ENCODE data around the gene HBA2. TPM values are rescaled to one million over a fixed set of nuclear protein-coding genes. Genes with fewer than 3 reads are reported as not detected.
"Not testable (repeated sequence)": the region's sequence is repeated elsewhere in the genome, so short reads cannot be mapped to it uniquely, and the experiment has no call there.

Gene HBA2
- total RNA-seq, 1 donor from 2014 or later, result 0.32 TPM

DNA sequence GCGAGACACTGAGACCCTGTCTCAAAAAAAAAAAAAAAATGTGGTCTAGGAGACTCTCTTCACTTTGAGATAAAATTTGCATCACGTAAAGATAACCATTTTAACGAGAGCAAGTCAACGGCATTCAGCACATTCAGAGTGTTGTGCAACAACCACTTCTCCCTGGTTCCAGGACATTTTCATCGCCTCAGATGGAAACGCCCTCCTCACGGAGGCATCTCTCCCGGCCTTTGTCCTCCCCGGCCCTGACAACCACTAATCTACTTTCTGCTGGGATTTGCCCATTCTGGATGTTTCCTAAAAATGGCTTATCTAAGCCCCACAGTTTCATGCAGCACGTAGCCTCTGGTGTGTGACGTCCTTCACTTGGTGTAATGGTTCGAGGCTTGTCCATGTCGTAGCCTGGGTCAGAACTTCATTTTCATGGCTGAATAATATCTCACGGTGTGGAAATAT is 27.9 kb upstream of the HBA2 start:
- Mint-ChIP-seq H3K9me3 (no peaks in the 10 kb centered on the region), H3K27ac (no peak overlapping the region), H3K4me3 (ENCODE audit: low read depth) (no peak overlapping the region), H3K36me3 (ENCODE audit: low read depth) (no peaks in the 10 kb centered on the region), H3K27me3 (ENCODE audit: low read depth) (peaks cover 11% of the 10 kb centered on the region), H3K4me1 (ENCODE audit: low read depth) (no peaks in the 10 kb centered on the region)
- DNase-seq (ENCODE audit: low spot score), result no peak
- intact Hi-C loops (cut with micrococcal nuclease), result no loop called here

DNA sequence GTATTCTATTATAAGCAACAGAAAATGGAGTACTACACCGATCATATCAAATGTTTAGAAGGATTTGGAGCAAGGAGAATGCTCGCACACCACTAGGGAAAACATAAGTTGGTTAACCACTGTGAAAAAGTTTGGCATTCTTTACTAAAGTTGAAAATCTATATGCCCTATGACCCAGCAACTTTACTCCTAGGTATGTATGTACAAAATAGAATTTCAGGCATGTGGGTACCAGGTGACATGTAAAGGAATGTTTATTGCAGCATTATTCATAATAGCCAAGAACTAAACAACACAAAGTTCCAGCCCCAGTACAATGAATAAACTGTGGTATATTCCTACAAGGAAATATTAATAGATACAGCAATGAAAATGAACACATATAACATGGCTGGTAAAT is 26.0 kb upstream of the HBA2 start:
- H3K27ac Mint-ChIP-seq, result no peak overlapping the region
- intact Hi-C loops (cut with micrococcal nuclease), result no loop called here
- H3K36me3 Mint-ChIP-seq (ENCODE audit: low read depth), result no peaks in the 10 kb centered on the region
- H3K27me3 Mint-ChIP-seq (ENCODE audit: low read depth), result peaks cover 20% of the 10 kb centered on the region
- H3K4me3 Mint-ChIP-seq (ENCODE audit: low read depth), result no peak overlapping the region
- H3K4me1 Mint-ChIP-seq (ENCODE audit: low read depth), result no peaks in the 10 kb centered on the region
- DNase-seq (ENCODE audit: low spot score), result no peak
- no peaks in the 10 kb centered on the region for H3K9me3 Mint-ChIP-seq

DNA sequence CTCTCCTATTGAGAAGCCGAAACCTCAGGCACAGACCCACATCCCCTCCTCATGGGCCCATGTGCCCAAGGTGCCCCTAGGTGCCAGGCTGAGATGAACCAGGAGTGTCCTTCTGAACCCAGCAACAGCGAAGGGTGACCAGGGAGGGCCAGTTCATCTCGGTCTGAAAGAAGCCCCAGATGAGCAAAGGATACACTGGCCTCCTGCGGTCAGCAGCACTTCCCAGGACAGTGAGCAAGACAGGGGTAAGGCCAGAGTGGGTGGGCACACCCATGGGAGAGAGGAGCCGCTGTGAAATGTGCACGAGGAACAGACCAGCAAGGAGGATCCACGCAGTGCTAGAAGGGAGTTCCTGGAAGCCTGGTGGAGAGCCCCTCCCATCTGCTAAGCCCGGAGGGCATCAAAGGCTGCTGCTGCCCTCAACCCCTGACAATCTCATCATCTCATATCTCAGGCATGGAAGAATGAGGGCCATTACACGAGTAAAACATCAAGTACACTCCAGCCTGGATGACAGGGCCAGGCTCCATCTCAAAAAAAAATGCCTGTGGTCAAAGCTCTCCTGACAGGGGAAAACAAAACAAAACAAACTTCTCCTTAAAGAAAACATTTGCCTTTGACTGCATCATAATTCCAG is 23.5 kb upstream of the HBA2 start:
- intact Hi-C loops (cut with micrococcal nuclease), result no loop called here
- Mint-ChIP-seq H3K36me3 (ENCODE audit: low read depth) (no peaks in the 10 kb centered on the region), H3K4me1 (ENCODE audit: low read depth) (no peaks in the 10 kb centered on the region)

GRCh38 chr16:152141-153128 is 20.2 kb upstream of the HBA2 start, which contains the start of gene HBZ:
Gene HBZ, plus strand, starts transcription at chr16:152644. Its CDS starts 266 bp downstream, at chr16:152910.
- peaks cover 37% of the 10 kb centered on the region for H3K27me3 Mint-ChIP-seq (ENCODE audit: low read depth)
- H3K4me1 Mint-ChIP-seq (ENCODE audit: low read depth), result peaks cover 5% of the 10 kb centered on the region
- no peaks in the 10 kb centered on the region for H3K36me3 Mint-ChIP-seq (ENCODE audit: low read depth)
- no peak for DNase-seq (ENCODE audit: low spot score)
- no peak within 1 kb of the TSS for H3K4me3 Mint-ChIP-seq (ENCODE audit: low read depth)
- H3K9me3 Mint-ChIP-seq, result no peaks in the 10 kb centered on the region
- intact Hi-C loops (cut with micrococcal nuclease), result no loop called here
- no peak within 1 kb of the TSS for H3K27ac Mint-ChIP-seq

More for the DNA sequence above, 23.5 kb upstream of the HBA2 start:
- no peaks in the 10 kb centered on the region for H3K9me3 Mint-ChIP-seq
- H3K27ac Mint-ChIP-seq, result no peak overlapping the region
- no peak overlapping the region for H3K4me3 Mint-ChIP-seq (ENCODE audit: low read depth)
- DNase-seq (ENCODE audit: low spot score), result no peak
- H3K27me3 Mint-ChIP-seq (ENCODE audit: low read depth), result peaks cover 24% of the 10 kb centered on the region

DNA sequence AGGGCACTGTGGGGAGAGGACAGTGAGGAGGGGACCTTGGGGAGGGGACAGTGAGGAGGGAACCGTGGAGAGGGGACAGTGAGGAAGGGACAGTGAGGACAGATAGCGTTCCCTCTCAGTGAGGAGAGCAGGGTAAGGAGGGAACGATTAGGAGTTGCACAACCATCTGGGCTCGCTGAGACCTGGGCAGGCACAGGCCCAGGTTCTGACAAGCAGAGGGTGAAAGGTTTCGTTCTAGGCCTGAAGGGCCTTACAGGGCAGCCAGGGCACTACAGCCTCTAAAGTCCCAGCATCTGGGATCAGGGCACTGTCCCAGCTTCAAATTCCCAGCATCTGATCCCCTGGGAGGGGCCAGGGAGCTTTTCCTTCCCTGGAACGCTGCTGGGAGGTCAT is 19.6 kb upstream of the HBA2 start:
- H3K4me3 Mint-ChIP-seq (ENCODE audit: low read depth); intact Hi-C loops (cut with micrococcal nuclease): not testable (repeated sequence)
- peaks cover 40% of the 10 kb centered on the region for H3K27me3 Mint-ChIP-seq (ENCODE audit: low read depth)

DNA sequence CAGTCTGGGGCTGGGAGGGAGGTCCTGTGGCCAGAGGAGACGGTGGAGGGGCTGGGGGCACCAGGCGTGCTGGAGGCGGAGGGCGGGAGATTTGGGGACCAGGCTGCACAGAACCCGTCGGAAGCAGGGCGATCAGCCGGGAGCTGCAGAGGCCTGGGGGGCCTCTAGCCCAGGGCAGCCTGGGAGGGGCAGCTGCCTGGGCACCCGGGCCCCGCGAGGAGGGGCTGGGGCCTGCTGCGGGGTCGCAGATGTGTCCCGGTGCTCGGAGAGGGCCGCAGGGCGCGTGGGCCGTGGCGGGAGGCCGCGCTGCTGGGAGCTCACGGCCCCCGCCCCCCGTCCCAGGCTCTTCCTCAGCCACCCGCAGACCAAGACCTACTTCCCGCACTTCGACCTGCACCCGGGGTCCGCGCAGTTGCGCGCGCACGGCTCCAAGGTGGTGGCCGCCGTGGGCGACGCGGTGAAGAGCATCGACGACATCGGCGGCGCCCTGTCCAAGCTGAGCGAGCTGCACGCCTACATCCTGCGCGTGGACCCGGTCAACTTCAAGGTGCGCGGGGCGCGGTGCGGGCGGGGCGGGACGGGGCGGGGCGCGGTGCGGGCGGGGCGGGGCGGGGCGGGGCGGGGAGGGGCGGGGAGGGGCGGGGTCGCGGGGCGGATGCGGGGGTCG is 19.0 kb upstream of the HBA2 start:
- intact Hi-C loops (cut with micrococcal nuclease); H3K4me1 Mint-ChIP-seq (ENCODE audit: low read depth); H3K9me3 Mint-ChIP-seq; H3K4me3 Mint-ChIP-seq (ENCODE audit: low read depth); H3K36me3 Mint-ChIP-seq (ENCODE audit: low read depth); DNase-seq (ENCODE audit: low spot score); H3K27ac Mint-ChIP-seq: not testable (repeated sequence)
- H3K27me3 Mint-ChIP-seq (ENCODE audit: low read depth), result peaks cover 43% of the 10 kb centered on the region

More for the DNA sequence above, 19.6 kb upstream of the HBA2 start:
- H3K4me1 Mint-ChIP-seq (ENCODE audit: low read depth); H3K27ac Mint-ChIP-seq; H3K36me3 Mint-ChIP-seq (ENCODE audit: low read depth); H3K9me3 Mint-ChIP-seq; DNase-seq (ENCODE audit: low spot score): not testable (repeated sequence)

DNA sequence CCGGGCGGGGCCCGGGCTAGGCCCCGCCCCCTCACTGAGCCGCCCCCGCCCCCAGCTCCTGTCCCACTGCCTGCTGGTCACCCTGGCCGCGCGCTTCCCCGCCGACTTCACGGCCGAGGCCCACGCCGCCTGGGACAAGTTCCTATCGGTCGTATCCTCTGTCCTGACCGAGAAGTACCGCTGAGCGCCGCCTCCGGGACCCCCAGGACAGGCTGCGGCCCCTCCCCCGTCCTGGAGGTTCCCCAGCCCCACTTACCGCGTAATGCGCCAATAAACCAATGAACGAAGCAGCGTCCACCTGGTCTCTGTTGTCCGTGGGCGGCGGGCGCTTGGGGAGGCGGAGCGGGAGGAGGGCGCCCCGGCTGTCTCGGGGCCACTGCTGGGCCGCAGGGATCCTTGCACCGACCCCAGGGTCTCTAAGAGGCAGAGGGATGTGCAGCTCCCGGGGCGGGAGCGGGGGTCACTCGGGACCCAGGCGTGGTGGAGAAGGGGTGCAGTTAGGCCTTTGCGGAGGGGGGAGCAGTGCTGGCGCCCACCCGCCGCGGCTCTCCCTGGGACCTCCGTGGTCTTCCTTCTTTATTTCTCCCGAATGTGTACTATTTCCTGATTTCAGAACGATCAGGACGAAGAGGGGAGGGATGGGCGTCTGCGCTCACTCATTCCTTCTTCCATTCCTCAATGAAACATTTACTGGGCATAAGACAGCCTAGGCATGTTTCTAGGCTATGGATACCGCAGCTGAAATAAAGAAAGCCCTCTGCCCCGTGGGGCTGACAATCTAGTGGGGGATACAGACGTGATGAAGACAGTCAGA is 18.3 kb upstream of the HBA2 start:
- H3K4me1 Mint-ChIP-seq (ENCODE audit: low read depth), result peaks cover 5% of the 10 kb centered on the region

GRCh38 chr16:155031-155398 is 17.7 kb upstream of the HBA2 start:
- H3K9me3 Mint-ChIP-seq, result no peaks in the 10 kb centered on the region
- H3K27me3 Mint-ChIP-seq (ENCODE audit: low read depth), result peaks cover 39% of the 10 kb centered on the region
- DNase-seq (ENCODE audit: low spot score), result no peak
- intact Hi-C loops (cut with micrococcal nuclease), result no loop called here
- no peaks in the 10 kb centered on the region for H3K36me3 Mint-ChIP-seq (ENCODE audit: low read depth)
- peaks cover 5% of the 10 kb centered on the region for H3K4me1 Mint-ChIP-seq (ENCODE audit: low read depth)
- H3K27ac Mint-ChIP-seq, result no peak overlapping the region
- H3K4me3 Mint-ChIP-seq (ENCODE audit: low read depth), result peak overlapping the region; percentile 66

More for the DNA sequence above, 18.3 kb upstream of the HBA2 start:
- H3K9me3 Mint-ChIP-seq, result no peaks in the 10 kb centered on the region
- H3K36me3 Mint-ChIP-seq (ENCODE audit: low read depth), result no peaks in the 10 kb centered on the region
- H3K4me3 Mint-ChIP-seq (ENCODE audit: low read depth), result peak overlapping the region; percentile 66
- H3K27me3 Mint-ChIP-seq (ENCODE audit: low read depth), result peaks cover 41% of the 10 kb centered on the region
- H3K27ac Mint-ChIP-seq, result no peak overlapping the region
- no peak for DNase-seq (ENCODE audit: low spot score)
- intact Hi-C loops (cut with micrococcal nuclease), result no loop called here

DNA sequence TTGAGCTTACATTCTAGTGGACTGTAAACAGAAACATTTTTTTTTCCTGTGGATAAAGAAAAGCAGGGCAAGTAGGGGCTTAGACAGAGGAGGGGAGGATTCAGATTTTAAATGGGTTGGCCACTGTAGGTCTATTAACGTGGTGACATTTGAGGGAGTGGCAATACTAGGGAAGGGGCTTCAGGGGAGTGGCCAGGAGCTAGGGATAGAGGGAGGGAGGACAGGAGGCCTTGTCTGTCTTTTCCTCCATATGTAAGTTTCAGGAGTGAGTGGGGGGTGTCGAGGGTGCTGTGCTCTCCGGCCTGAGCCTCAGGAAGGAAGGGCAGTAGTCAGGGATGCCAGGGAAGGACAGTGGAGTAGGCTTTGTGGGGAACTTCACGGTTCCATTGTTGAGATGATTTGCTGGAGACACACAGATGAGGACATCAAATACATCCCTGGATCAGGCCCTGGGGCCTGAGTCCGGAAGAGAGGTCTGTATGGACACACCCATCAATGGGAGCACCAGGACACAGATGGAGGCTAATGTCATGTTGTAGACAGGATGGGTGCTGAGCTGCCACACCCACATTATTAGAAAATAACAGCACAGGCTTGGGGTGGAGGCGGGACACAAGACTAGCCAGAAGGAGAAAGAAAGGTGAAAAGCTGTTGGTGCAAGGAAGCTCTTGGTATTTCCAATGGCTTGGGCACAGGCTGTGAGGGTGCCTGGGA is 13.4 kb upstream of the HBA2 start:
- Mint-ChIP-seq H3K36me3 (ENCODE audit: low read depth) (no peaks in the 10 kb centered on the region), H3K9me3 (no peaks in the 10 kb centered on the region), H3K27me3 (ENCODE audit: low read depth) (peaks cover 32% of the 10 kb centered on the region), H3K4me3 (ENCODE audit: low read depth) (no peak overlapping the region), H3K4me1 (ENCODE audit: low read depth) (peaks cover 5% of the 10 kb centered on the region), H3K27ac (no peak overlapping the region)
- intact Hi-C loops (cut with micrococcal nuclease), result no loop called here
- no peak for DNase-seq (ENCODE audit: low spot score)

DNA sequence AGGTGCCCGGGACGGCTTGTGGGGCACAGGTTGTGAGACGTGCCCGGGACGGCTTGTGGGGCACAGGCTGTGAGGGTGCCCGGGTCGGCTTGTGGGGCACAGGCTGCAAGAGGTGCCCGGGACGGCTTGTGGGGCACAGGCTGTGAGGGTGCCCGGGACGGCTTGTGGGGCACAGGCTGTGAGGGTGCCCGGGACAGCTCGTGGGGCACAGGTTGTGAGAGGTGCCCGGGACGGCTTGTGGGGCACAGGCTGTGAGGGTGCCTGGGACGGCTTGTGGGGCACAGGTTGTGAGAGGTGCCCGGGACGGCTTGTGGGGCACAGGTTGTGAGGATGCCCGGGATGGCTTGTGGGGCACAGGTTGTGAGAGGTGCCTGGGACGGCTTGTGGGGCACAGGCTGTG is 12.4 kb upstream of the HBA2 start:
- H3K4me3 Mint-ChIP-seq (ENCODE audit: low read depth); H3K36me3 Mint-ChIP-seq (ENCODE audit: low read depth); intact Hi-C loops (cut with micrococcal nuclease); DNase-seq (ENCODE audit: low spot score); H3K4me1 Mint-ChIP-seq (ENCODE audit: low read depth); H3K27ac Mint-ChIP-seq; H3K9me3 Mint-ChIP-seq: not testable (repeated sequence)
- peaks cover 26% of the 10 kb centered on the region for H3K27me3 Mint-ChIP-seq (ENCODE audit: low read depth)

- no peaks in the 10 kb centered on the region for H3K9me3 Mint-ChIP-seq
- H3K36me3 Mint-ChIP-seq (ENCODE audit: low read depth), result no peaks in the 10 kb centered on the region
- H3K27me3 Mint-ChIP-seq (ENCODE audit: low read depth), result peaks cover 27% of the 10 kb centered on the region
- DNase-seq (ENCODE audit: low spot score), result no peak
- H3K27ac Mint-ChIP-seq, result no peak overlapping the region
- H3K4me1 Mint-ChIP-seq (ENCODE audit: low read depth), result no peaks in the 10 kb centered on the region
- intact Hi-C loops (cut with micrococcal nuclease), result no loop called here
- no peak overlapping the region for H3K4me3 Mint-ChIP-seq (ENCODE audit: low read depth)
Observed at GRCh38 chr16:160691-161190, 11.9 kb upstream of the HBA2 start.

All from activated T-helper 2 cell treated with anti-CD3 and anti-CD28 coated beads, Interferon-gamma antibody, Interleukin-2, Interleukin-4, amounts not matched to agents 10 μg/mL and 5 μg/mL and 100 μg/mL, durations not matched to agents 14 hours and 24 hours and 36 hours (primary cell).